HL-60 (cell line): ENCODE data around the gene LINC01488.

Experiments
- CTCF ChIP-seq: IDR thresholded peaks from one replicate; pipeline ENCODE4 v1.5.1; 2011; ENCODE audit warnings: low read length, control low read depth, inconsistent platforms; ENCODE audit not compliant: insufficient read depth
- REST ChIP-seq: IDR thresholded peaks from 2 replicates; pipeline ENCODE4 v1.6.1; 2012; ENCODE audit warnings: low read depth; ENCODE audit not compliant: insufficient replicate concordance
- SPI1 ChIP-seq: IDR thresholded peaks from 2 replicates; pipeline ENCODE4 v1.6.1; 2012; ENCODE audit warnings: low read depth, mild to moderate bottlenecking, borderline replicate concordance

- TF ChIP-seq CTCF (no peak), REST (no peak), SPI1 (no peak)
Observed at GRCh38 chr11:69523453-69523852, 42.0 kb downstream of the LINC01488 start.
